SKM-1 (cell line): ENCODE data around the gene DCAF17.
"Not testable (repeated sequence)": the region's sequence is repeated elsewhere in the genome, so short reads cannot be mapped to it uniquely, and the experiment has no call there.

Source experiments
- DNase-seq: peaks from one replicate; lab custom pipeline; 2025; ENCODE audit not compliant: unreplicated experiment; lab: John Stamatoyannopoulos, UW

Gene DCAF17

GRCh38 chr2:171513719-171514160 lies 79.7 kb downstream of the DCAF17 start:
- DNase-seq, result peak; percentile 21

GRCh38 chr2:171514908-171515582 lies 81.0 kb downstream of the DCAF17 start:
- no peak for DNase-seq

GRCh38 chr2:171515672-171516298 lies 81.8 kb downstream of the DCAF17 start:
- no peak for DNase-seq

GRCh38 chr2:171516793-171517192 lies 82.8 kb downstream of the DCAF17 start:
- DNase-seq, result no peak

- no peak for DNase-seq
These were observed 86.4 kb downstream of the DCAF17 start for GRCh38 chr2:171520471-171520870.

GRCh38 chr2:171521361-171522051 lies 87.5 kb downstream of the DCAF17 start:
- no peak for DNase-seq

- peak; percentile 9 for DNase-seq
These were observed 88.2 kb downstream of the DCAF17 start, which contains the start of gene CYBRD1 for GRCh38 chr2:171522052-171522787. TSS of gene CYBRD1 (plus strand) at chr2:171522474. CDS start at chr2:171522546, 72 bp downstream.

- DNase-seq, result no peak
These were observed 88.7 kb downstream of the DCAF17 start for GRCh38 chr2:171522788-171523087.

GRCh38 chr2:171523088-171524017 lies 89.3 kb downstream of the DCAF17 start:
- DNase-seq, result peak; percentile 61

- no peak for DNase-seq
These were observed 90.0 kb downstream of the DCAF17 start for GRCh38 chr2:171524018-171524401.

- no peak for DNase-seq
These were observed 95.9 kb downstream of the DCAF17 start for GRCh38 chr2:171529914-171530313.

- no peak for DNase-seq
These were observed 96.4 kb downstream of the DCAF17 start for GRCh38 chr2:171530378-171530777.

- not testable (repeated sequence) for DNase-seq
These were observed 96.8 kb downstream of the DCAF17 start for GRCh38 chr2:171530859-171531258.

GRCh38 chr2:171531291-171531690 lies 97.3 kb downstream of the DCAF17 start:
- no peak for DNase-seq

- DNase-seq, result no peak
These were observed 97.9 kb downstream of the DCAF17 start for GRCh38 chr2:171531836-171532450.

GRCh38 chr2:171533331-171533730 lies 99.3 kb downstream of the DCAF17 start:
- DNase-seq, result no peak
